GM19193 (cell line): ENCODE results near the gene NEDD4L.

Source experiments
- POLR2A ChIP-seq: IDR thresholded peaks from 4 replicates; pipeline ENCODE4 v1.6.1; 2011; ENCODE audit not compliant: insufficient read depth, insufficient read length; ENCODE audit errors: extremely low read depth

NEDD4L gene

DNA sequence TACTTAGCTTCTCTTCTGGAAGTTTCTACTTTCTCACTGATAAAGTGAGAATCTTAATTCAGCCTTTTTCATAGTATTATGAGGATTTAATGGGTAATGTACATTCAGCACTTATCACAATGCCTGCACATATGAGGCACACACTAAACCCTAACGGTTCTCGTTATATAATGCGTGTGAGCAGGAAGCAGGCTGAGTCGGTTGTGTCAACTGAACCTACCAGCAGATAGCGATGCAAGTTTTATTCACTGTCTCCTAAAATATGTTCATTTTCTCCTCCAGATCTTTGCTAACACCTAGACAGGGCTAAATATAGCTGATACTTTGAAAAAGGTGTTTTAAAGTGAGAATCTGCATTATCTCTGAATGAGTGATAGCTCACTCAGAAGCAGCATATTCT is 383.3 kb downstream of the NEDD4L start:
- no peak for TF ChIP-seq POLR2A

DNA sequence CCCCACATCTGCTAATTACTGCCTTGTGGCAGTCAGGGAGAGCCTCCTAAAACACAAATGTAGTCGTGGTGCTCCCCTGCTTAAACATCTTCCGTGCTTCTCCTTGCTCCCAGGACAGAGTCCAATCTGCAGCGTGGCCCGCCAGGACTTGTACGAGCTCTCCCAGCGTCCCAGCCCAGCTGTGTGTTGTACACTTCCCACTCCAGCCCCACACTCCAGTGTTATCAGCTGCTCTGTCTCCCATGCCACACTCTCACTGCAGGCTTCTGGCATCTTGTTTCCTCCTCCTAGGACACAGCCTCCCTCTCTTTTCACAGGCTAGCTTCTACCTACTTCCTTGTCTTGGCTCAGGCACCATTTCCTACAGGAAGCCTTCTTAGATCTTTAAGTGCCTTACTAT is 385.4 kb downstream of the NEDD4L start:
- TF ChIP-seq POLR2A = no peak

DNA sequence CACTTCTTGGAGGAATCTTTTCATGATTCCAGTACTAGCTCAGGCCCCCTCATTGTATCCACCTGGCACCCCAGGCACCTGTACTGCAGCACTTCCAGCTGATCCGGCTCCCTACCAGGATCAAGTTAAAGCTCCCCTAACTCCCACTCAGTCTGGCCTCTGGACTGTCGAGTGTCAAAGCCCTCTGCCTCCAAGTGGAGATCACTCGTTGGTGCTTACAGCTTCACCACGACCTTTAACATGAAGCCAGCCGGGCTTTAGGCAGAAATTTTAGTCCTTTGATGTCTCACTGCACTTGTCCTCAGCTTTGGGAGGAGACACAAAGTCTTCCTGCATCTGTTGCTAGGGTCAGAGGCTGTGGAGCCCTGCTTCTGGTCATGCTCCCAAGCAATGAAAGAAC is 387.2 kb downstream of the NEDD4L start:
- no peak for TF ChIP-seq POLR2A

DNA sequence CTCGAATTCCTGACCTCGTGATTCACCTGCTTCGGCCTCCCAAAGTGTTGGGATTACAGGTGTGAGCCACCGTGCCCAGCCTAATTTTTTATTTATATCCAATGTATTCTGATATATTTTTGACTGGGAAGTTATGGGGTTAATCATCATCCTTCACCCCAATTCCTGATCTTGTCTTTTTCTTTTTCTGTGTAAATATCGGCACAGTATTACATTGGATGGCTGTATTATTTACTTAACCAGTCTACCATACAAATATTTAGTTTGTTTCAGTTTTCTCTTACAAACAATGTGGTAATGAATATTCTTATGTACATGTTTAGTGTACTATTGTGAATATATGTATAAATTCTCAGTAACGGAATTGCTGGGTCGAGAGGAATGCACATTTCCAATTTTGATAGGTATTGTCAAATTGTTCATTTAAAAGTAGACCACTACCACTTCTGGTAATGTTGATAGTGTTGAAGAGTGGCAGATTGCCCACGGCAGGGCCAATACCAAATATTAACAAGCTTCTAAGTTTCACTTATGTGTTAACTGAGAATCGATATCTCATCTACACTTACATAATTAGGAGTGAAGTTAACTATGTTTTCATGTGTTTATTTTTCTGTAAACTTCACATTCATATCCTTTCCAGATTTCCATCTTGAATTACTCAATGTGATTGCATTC is 388.2 kb downstream of the NEDD4L start:
- TF ChIP-seq POLR2A = no peak

DNA sequence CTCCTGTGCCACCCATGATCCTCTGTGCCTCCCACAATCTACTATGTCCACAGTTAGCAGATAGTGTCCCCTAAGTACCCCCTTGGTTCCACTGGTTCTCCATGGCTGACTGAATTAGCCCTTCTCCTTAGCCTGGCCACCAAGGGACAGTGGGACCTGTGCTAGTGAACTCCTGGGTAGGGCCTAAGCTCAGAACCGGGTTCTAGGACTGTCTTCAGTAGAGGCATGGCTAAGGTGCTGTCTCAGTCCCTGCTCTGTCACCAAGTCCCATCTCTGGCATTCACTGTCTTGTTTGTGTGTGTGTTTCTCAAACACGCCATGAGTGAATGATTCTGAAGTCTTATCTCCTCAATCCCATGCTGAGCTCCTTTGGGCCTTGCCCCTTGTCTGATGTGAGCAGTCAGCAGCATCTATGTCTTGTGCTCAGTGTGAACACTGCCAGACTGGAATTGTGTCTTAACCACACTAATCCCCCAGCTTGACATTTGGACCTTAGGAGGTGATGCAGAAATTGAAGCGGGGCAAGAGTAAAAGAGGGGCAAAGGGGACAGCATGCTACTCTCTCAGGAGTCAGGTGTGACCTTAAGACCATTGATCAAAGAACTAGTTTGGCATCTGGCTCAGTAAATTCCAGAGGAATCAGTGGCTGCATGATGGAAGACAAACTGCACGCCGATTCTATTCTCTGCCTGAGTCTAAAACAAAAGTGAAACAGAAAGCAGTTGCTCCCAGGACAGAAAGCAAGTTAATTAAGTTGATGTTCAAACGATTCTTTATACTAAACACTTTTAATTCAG is 394.3 kb downstream of the NEDD4L start:
- TF ChIP-seq POLR2A = no peak

DNA sequence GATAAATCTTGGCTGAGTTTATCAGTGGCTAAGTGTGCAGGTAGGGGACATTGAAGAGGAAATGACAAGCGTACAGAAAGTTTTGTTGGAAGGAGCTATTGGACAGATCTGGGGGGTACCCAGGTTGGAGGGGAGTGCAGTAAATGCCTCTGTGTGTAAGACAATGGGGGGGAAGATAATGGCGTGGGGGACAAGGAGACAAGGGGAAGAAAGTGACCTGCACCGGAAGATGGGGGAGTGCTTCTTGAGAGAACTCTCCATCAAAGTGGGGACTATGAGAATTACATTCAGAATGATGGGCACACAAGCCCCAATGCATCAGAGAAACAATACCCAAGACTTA is 394.9 kb downstream of the NEDD4L start:
- no peak for TF ChIP-seq POLR2A

DNA sequence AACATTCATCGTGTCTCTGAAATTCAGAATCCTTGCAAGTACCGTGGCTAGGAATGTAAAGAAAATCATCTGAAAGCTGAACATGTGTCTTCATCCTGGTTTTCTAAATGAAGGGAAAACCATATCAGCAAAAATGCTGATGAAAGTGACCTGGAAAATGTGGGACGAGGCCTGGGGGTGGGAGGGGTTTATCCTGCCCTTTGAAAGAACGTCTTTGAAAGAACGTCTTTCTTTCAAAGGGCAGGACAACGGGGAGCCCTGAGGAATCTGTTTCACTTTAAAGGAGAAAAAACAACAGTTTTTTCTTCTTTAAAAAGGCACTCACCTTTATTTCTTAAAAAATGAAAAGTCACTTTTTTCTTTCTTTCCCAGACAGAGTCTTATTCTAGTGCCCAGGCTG is 399.6 kb downstream of the NEDD4L start:
- no peak for TF ChIP-seq POLR2A

DNA sequence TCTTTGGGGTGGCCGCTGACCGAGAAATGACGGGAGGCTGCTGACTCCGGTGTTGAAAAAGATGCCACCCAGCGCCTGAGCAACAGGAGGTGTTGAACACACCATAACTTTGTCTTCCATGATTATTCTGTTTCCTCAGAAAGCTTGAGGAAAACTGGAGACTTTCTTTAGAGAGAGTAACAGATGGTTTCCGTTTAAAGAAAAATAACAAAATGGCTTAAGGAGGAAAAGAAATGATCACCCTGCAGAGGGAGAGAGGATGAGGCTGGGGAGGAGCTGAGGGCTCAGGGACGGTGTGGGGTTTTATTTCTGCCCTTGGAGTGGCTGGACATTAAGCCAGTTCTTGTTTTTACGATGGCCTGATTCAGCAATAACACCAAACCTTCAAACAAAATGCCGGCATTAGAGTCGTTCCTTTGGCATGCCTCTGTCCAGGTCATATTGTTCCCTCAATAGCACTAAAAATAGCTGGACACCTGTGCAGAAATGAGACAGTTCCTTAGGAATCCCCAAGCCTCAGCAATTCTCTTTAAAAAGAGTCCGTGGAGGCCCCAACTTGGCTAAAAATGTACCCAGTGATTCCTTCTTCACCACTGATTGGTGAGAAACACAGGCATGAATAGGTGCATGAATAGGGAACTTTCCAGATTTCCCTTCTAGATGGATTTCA is 402.5 kb downstream of the NEDD4L start:
- no peak for TF ChIP-seq POLR2A

DNA sequence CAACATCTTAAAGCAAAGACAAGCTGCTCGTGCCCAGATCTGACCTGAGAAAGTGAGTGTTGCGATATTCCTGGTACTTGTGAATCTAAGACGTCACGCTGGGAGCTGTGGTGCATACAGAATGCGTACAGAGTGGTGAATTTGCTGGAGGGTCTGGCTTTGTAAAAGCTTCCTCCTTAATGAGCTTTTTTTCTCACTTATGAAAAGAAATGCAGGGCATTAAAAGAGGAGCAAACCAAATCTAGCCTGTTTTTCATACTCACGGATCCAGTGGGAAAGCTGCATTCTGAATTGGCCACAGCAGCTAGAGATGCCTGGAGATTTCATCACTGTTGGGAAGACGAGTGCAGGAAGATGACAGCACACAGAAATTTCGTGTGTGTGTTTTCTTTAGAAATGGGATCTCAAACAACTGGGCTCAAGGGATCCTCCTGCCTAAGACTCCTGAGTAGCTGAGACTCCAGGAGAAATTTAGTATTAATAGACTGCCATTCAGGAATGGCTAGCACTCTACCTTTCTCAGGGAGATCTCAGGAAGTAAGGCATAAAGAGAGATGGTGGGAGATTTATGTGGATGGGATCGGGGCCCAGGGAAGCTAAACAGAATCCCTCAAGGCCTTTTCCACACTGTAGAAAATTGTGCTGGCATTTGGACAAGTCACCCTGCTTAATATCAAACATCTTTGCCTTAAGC is 403.5 kb downstream of the NEDD4L start:
- no peak for TF ChIP-seq POLR2A

DNA sequence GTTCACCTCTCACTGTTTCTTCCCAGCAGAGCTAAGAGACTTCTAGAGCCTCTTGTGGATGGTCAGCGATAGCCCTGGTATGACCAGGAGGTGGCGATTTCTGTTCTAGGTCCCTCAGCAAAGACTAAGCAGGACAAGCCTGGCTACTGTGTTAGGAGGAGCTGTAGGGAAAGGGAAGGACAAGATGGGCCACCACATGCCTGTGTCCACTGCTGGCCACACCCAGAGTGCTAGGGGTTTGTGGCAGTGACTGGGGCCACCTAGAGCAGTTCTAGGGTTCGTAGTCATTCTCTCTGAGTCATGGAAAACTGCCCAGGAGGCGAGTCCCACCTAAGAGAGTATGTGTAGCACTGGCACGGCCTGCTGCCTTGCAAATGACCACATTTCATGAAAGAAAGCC is 405.4 kb downstream of the NEDD4L start:
- no peak for TF ChIP-seq POLR2A
